GM12878 (cell line): ENCODE results near the gene GCSAM. TPM values are rescaled to one million over a fixed set of nuclear protein-coding genes. Genes with fewer than 3 reads are reported as not detected.

Experiments used
- BCL11A ChIP-seq: IDR thresholded peaks from 2 replicates; pipeline ENCODE4 v1.6.1; 2011; ENCODE audit warnings: low read depth, low read length
- BRCA1 ChIP-seq: IDR thresholded peaks from 2 replicates; pipeline ENCODE4 v1.6.1; 2011; ENCODE audit warnings: low read depth, low read length, improper control_type of control experiment
- CBX5 ChIP-seq: sonication (generic); IDR thresholded peaks from 2 replicates; pipeline ENCODE4 v1.6.1; 2016; ENCODE audit warnings: low read depth, moderate library complexity, mild to moderate bottlenecking, inconsistent platforms
- EED ChIP-seq: sonication (generic); IDR thresholded peaks from 2 replicates; pipeline ENCODE4 v1.6.1; 2016; ENCODE audit warnings: antibody characterized with exemption, low read depth
- ETV6 ChIP-seq, 2 experiments: fragments of 450-650 bp in 1 of 2; IDR thresholded peaks in 1 of 2; conservative IDR thresholded peaks in 1 of 2; 2 replicates each; pipeline ENCODE4 v1.6.1; 2014; ENCODE audit warnings: antibody characterized with exemption in 1 of 2, borderline replicate concordance in 1 of 2, low read depth in 1 of 2, mild to moderate bottlenecking in 1 of 2, moderate library complexity in 1 of 2
- FOS ChIP-seq: IDR thresholded peaks from 3 replicates; pipeline ENCODE4 v1.6.1; 2011; ENCODE audit warnings: borderline replicate concordance; ENCODE audit not compliant: insufficient read length; ENCODE audit errors: extremely low read depth
- FOXM1 ChIP-seq: IDR thresholded peaks from 2 replicates; pipeline ENCODE4 v1.6.1; 2012; ENCODE audit warnings: low read depth, mild to moderate bottlenecking, inconsistent platforms, low read length, moderate library complexity
- GABPA ChIP-seq: IDR thresholded peaks from 2 replicates; pipeline ENCODE4 v1.6.1; 2014; ENCODE audit warnings: antibody characterized with exemption, low read depth, mild to moderate bottlenecking, inconsistent platforms
- GATAD2B ChIP-seq: fragments of 450-650 bp; conservative IDR thresholded peaks from 2 replicates; pipeline ENCODE4 v1.6.1; 2017; ENCODE audit warnings: low read depth, mild to moderate bottlenecking, moderate library complexity
- IRF4 ChIP-seq: IDR thresholded peaks from 2 replicates; pipeline ENCODE4 v1.6.1; 2011; ENCODE audit warnings: low read depth, low read length
- LARP7 ChIP-seq: fragments of 450-650 bp; IDR thresholded peaks from 2 replicates; pipeline ENCODE4 v1.6.1; 2017; ENCODE audit warnings: mild to moderate bottlenecking
- MTA2 ChIP-seq: fragments of 450-650 bp; IDR thresholded peaks from 2 replicates; pipeline ENCODE4 v1.6.1; 2016; ENCODE audit warnings: low read depth, mild to moderate bottlenecking, moderate library complexity
- MXI1 ChIP-seq: fragments of 150-350 bp; IDR thresholded peaks from 2 replicates; pipeline ENCODE4 v1.6.1; 2011; ENCODE audit warnings: low read depth, mild to moderate bottlenecking, inconsistent platforms, low read length, improper control_type of control experiment
- NFXL1 ChIP-seq: fragments of 450-650 bp; IDR thresholded peaks from 2 replicates; pipeline ENCODE4 v1.6.1; 2017; ENCODE audit warnings: antibody characterized with exemption, mild to moderate bottlenecking, borderline replicate concordance
- PAX5 ChIP-seq: IDR thresholded peaks from 2 replicates; pipeline ENCODE4 v1.6.1; 2011; ENCODE audit warnings: low read depth, low read length, borderline replicate concordance
- RAD51 ChIP-seq: fragments of 450-650 bp; IDR thresholded peaks from 2 replicates; pipeline ENCODE4 v1.6.1; 2016; ENCODE audit warnings: moderate library complexity, mild to moderate bottlenecking, inconsistent platforms
- RFX5 ChIP-seq: IDR thresholded peaks from 2 replicates; pipeline ENCODE4 v1.6.1; 2011; ENCODE audit warnings: low read depth, low read length, improper control_type of control experiment
- SPI1 ChIP-seq: IDR thresholded peaks from 2 replicates; pipeline ENCODE4 v1.6.1; 2011; ENCODE audit warnings: low read depth, mild to moderate bottlenecking, low read length, moderate library complexity, borderline replicate concordance; ENCODE audit not compliant: insufficient read depth
- SRF ChIP-seq, 2 experiments: IDR thresholded peaks; 2 replicates each; pipeline ENCODE4 v1.6.1; 2011; ENCODE audit warnings: low read depth in 2 of 2, low read length in 2 of 2, mild to moderate bottlenecking in 1 of 2, moderate library complexity in 1 of 2
- TBL1XR1 ChIP-seq: IDR thresholded peaks from 2 replicates; pipeline ENCODE4 v1.6.1; 2012; ENCODE audit warnings: low read depth, low read length, improper control_type of control experiment
- ZNF24 ChIP-seq: fragments of 450-650 bp; IDR thresholded peaks from 2 replicates; pipeline ENCODE4 v1.6.1; 2017; ENCODE audit warnings: antibody characterized with exemption, mild to moderate bottlenecking
- polyA plus RNA-seq, 11 experiments: library from polyadenylated mRNA; depleted of rRNA in 4 of 11; unstranded in 6 of 11; stranded (reverse) in 5 of 11; fragments of >200 nt; fragmentation: Nextera tagmentation in 4 of 11; fragmentation: Illumina TruSeq in 1 of 11; extraction: Ambion mirVana in 4 of 11; extraction: Trizol in 1 of 11; gene quantifications; 1 replicate in 1 of 11; 2 replicates in 10 of 11; pipeline versions ENCODE4 v1.2.1 to v1.2.3, GENCODE V29; 2011 to 2016; ENCODE audit warnings: inconsistent platforms in 2 of 11, missing spikeins in 2 of 11, low read depth in 1 of 11
- total RNA-seq, 4 experiments: library from RNA; depleted of rRNA in 3 of 4; stranded (reverse); fragments of >200 nt in 3 of 4; fragmentation: Illumina TruSeq in 1 of 4; extraction: Trizol in 1 of 4; gene quantifications; 2 replicates each; pipeline versions ENCODE4 v1.2.1 to v1.2.3, GENCODE V29; 2013 to 2021
- TF ChIP-seq, protein P1 (sequence below): fragments of 450-650 bp; IDR thresholded peaks from 2 replicates; pipeline ENCODE4 v1.6.1; 2017; ENCODE audit warnings: mild to moderate bottlenecking, moderate library complexity
- TF ChIP-seq, protein P2 (sequence below): fragments of 450-650 bp; IDR thresholded peaks from 2 replicates; pipeline ENCODE4 v1.6.1; 2018; ENCODE audit warnings: borderline replicate concordance, mild to moderate bottlenecking; ENCODE audit not compliant: partially characterized antibody
- TF ChIP-seq, protein P3 (sequence below): IDR thresholded peaks from 2 replicates; pipeline ENCODE4 v1.6.1; 2011; ENCODE audit warnings: low read depth, mild to moderate bottlenecking, low read length, moderate library complexity, borderline replicate concordance; ENCODE audit errors: extremely low read depth

Gene GCSAM
- total and polyA plus RNA-seq, 10 of the 15 experiments (the other 5 are each of a cell fraction or from before 2014, with no cell fraction given): 81.5 to 407 (median 107) TPM

DNA sequence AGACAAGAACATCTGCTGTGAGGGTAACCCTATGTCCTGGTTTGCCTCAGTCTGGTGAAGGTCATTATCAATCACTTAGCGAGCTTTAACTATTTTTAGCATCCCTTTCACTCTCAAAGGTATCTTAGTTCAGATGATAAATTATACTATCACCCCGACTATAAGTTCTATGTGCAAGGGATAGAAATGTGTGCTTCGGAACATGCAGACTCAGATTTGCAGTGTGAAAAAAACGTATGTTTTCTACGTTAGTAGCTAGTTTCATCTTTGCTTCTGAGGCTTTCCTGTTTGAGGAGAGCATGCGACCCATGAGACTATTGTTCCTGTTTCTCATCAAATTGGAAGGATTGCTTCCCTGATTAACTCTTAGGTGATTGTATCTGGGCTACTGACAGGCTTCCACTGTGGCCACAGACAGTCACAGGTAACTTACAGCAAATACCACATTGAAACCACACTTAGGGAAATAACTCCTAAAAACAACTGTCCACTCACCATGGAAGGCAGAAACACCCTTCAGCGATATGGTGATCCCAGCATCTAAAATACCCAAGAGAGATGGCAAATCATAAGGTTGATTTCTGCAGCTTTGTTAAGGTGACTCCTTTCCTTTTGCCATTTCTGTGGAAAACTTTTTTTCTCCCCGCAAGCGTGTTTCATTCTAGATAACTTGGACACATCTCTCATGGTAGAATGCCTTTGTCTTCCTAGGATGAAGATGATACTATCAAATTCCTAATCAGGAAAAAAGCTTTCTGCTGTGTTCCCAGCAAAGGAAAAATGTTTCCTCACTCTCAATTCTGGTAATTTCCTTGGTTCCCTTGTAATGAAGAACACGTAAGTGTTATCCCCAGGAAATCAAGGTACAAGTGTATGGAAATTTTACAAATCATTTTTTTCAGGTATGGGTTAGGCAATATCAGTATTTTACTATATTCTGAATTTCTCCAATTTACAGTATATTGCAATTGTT is 5.2 kb downstream of the GCSAM start (continued):
- TF ChIP-seq, protein P1, sequence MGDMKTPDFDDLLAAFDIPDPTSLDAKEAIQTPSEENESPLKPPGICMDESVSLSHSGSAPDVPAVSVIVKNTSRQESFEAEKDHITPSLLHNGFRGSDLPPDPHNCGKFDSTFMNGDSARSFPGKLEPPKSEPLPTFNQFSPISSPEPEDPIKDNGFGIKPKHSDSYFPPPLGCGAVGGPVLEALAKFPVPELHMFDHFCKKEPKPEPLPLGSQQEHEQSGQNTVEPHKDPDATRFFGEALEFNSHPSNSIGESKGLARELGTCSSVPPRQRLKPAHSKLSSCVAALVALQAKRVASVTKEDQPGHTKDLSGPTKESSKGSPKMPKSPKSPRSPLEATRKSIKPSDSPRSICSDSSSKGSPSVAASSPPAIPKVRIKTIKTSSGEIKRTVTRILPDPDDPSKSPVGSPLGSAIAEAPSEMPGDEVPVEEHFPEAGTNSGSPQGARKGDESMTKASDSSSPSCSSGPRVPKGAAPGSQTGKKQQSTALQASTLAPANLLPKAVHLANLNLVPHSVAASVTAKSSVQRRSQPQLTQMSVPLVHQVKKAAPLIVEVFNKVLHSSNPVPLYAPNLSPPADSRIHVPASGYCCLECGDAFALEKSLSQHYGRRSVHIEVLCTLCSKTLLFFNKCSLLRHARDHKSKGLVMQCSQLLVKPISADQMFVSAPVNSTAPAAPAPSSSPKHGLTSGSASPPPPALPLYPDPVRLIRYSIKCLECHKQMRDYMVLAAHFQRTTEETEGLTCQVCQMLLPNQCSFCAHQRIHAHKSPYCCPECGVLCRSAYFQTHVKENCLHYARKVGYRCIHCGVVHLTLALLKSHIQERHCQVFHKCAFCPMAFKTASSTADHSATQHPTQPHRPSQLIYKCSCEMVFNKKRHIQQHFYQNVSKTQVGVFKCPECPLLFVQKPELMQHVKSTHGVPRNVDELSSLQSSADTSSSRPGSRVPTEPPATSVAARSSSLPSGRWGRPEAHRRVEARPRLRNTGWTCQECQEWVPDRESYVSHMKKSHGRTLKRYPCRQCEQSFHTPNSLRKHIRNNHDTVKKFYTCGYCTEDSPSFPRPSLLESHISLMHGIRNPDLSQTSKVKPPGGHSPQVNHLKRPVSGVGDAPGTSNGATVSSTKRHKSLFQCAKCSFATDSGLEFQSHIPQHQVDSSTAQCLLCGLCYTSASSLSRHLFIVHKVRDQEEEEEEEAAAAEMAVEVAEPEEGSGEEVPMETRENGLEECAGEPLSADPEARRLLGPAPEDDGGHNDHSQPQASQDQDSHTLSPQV: peak; percentile 8; the same call in 1 of the 2 replicates
- TF ChIP-seq GABPA: no peak
- no peak for TF ChIP-seq FOS
- TF ChIP-seq PAX5: no peak
- TF ChIP-seq, protein P2, sequence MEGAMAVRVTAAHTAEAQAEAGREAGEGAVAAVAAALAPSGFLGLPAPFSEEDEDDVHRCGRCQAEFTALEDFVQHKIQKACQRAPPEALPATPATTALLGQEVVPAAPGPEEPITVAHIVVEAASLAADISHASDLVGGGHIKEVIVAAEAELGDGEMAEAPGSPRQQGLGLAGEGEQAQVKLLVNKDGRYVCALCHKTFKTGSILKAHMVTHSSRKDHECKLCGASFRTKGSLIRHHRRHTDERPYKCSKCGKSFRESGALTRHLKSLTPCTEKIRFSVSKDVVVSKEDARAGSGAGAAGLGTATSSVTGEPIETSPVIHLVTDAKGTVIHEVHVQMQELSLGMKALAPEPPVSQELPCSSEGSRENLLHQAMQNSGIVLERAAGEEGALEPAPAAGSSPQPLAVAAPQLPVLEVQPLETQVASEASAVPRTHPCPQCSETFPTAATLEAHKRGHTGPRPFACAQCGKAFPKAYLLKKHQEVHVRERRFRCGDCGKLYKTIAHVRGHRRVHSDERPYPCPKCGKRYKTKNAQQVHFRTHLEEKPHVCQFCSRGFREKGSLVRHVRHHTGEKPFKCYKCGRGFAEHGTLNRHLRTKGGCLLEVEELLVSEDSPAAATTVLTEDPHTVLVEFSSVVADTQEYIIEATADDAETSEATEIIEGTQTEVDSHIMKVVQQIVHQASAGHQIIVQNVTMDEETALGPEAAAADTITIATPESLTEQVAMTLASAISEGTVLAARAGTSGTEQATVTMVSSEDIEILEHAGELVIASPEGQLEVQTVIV: no peak
- TF ChIP-seq NFXL1: no peak
- 0 out of 2 replicates have a peak, but pooled peaks have one; percentile 13 for TF ChIP-seq LARP7
- TF ChIP-seq, protein P3, sequence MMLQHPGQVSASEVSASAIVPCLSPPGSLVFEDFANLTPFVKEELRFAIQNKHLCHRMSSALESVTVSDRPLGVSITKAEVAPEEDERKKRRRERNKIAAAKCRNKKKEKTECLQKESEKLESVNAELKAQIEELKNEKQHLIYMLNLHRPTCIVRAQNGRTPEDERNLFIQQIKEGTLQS: no peak
- TF ChIP-seq RFX5: no peak
- TF ChIP-seq TBL1XR1: no peak
- TF ChIP-seq MTA2: no peak; the same call in 1 of the 2 replicates
- TF ChIP-seq FOXM1: no peak
- no peak for TF ChIP-seq CBX5
- peak; percentile 62 for TF ChIP-seq EED
- TF ChIP-seq BRCA1: no peak
- no peak for TF ChIP-seq SRF (IDR thresholded peaks at IDR 0.05; ENCODE audit: low read depth in 2 of 2, low read length in 2 of 2)
- TF ChIP-seq IRF4: no peak
- no peak for TF ChIP-seq SPI1
- TF ChIP-seq MXI1: peak; percentile 76; the same call in 1 of the 2 replicates
- TF ChIP-seq ZNF24: 0 out of 2 replicates have a peak, but pooled peaks have one; percentile 59
- TF ChIP-seq RAD51: no peak
- TF ChIP-seq GATAD2B: peak; percentile 92
- TF ChIP-seq BCL11A: no peak
- no peak; a peak in 1 of 4 replicates for TF ChIP-seq ETV6 (conservative IDR thresholded peaks at IDR 0.05 in 1 of 2, IDR thresholded peaks at IDR 0.05 in 1 of 2; ENCODE audit: borderline replicate concordance in 1 of 2, low read depth in 1 of 2)
